Measurements from ENCODE around the gene PNPLA6. TPM values are rescaled to one million over a fixed set of nuclear protein-coding genes. Genes with fewer than 3 reads are reported as not detected.

The PNPLA6 gene
- polyA plus RNA-seq, 1 of the 3 experiments (the other 2 are of a cell fraction): 90.5 TPM

- TF ChIP-seq PBX3 (IDR thresholded peaks at IDR 0.05) (no peak), MXI1 (IDR thresholded peaks at IDR 0.05; ENCODE audit: low read depth, low read length) (no peak), TAF1 (IDR thresholded peaks at IDR 0.05; ENCODE audit: borderline replicate concordance, low read depth, low read length) (no peak)
Observed at GRCh38 chr19:7558667-7559066, 23.1 kb downstream of the PNPLA6 start (continued).

- Histone ChIP-seq H2AFZ (ENCODE audit: low read depth) (no peak overlapping the region), H3K36me3 (replicated peaks in 1 of 2; ENCODE audit: control insufficient read depth in 1 of 2, insufficient read depth in 2 of 2, low read length in 1 of 2) (peaks cover 37 to 45% of the 10 kb centered on the region in 2 experiments), H3K27ac (ENCODE audit: low read depth in 2 of 2, low read length in 1 of 2) (no peak overlapping the region), H3K9ac (no peak overlapping the region), H3K9me3 (no peaks in the 10 kb centered on the region), H3K4me1 (ENCODE audit: control insufficient read depth in 1 of 2, insufficient read depth in 2 of 2, low read depth in 1 of 2, low read length in 1 of 2) (no peaks in the 10 kb centered on the region), H3K4me2 (no peak overlapping the region), H3K79me2 (ENCODE audit: insufficient read depth) (no peaks in the 10 kb centered on the region), H4K20me1 (ENCODE audit: insufficient read depth) (0 out of 2 replicates have a peak, but pooled peaks cover 3% of the 10 kb centered on the region), H3F3A (replicated peaks; ENCODE audit: insufficient read depth) (no peaks in the 10 kb centered on the region), H3K27me3 (ENCODE audit: insufficient read depth) (no peaks in the 10 kb centered on the region), H3K4me3 (ENCODE audit: low read depth in 2 of 2, low read length in 1 of 2) (no peak overlapping the region), H3K9me2 (no peaks in the 10 kb centered on the region)
- 70% methylated on average over 4 of the region's 4 CpGs for WGBS (ENCODE audit: low lambda C conversion rate)
- DNase-seq: no peak
- CTCF ChIA-PET: interaction anchor here (1.3 to 4.1 kb wide), 3 partner anchors 10 to 241 kb away, joined by 4 to 28 read pairs (median 6); partner anchors contain the start of gene TRAPPC5
- POLR2A ChIA-PET: no interaction called here
- TF ChIP-seq MEF2A (IDR thresholded peaks at IDR 0.05; ENCODE audit: borderline replicate concordance, low read depth) (no peak), ELF1 (IDR thresholded peaks at IDR 0.05) (no peak), TEAD4 (IDR thresholded peaks at IDR 0.05; ENCODE audit: borderline replicate concordance, insufficient read depth) (no peak), FOSL2 (IDR thresholded peaks at IDR 0.05; ENCODE audit: borderline replicate concordance, low read depth) (no peak), FOXJ3 (CRISPR knock-in tag; IDR thresholded peaks at IDR 0.05) (no peak), NRF1 (IDR thresholded peaks at IDR 0.05; ENCODE audit: low read depth, low read length) (no peak), EP300 (IDR thresholded peaks at IDR 0.05; ENCODE audit: borderline replicate concordance in 1 of 2, low read depth in 1 of 2, low read length in 1 of 2) (no peak), USF1 (IDR thresholded peaks at IDR 0.05; ENCODE audit: borderline replicate concordance, low read depth) (no peak), TCF12 (IDR thresholded peaks at IDR 0.05) (no peak), FOXM1 (IDR thresholded peaks at IDR 0.05; ENCODE audit: low read depth) (no peak), USF2 (IDR thresholded peaks at IDR 0.05; ENCODE audit: borderline replicate concordance, low read depth, low read length) (no peak), TAF1 (IDR thresholded peaks at IDR 0.05; ENCODE audit: borderline replicate concordance, low read depth, low read length) (no peak), RXRA (IDR thresholded peaks at IDR 0.05; ENCODE audit: borderline replicate concordance, low read depth) (no peak), IRF3 (IDR thresholded peaks at IDR 0.05; ENCODE audit: low read depth, low read length) (no peak)
Observed at GRCh38 chr19:7559102-7559501, 23.6 kb downstream of the PNPLA6 start.
